Endometrial microvascular endothelial cells (primary cell): ENCODE measurements around the gene DLG2. TPM values are rescaled to one million over a fixed set of nuclear protein-coding genes. Genes with fewer than 3 reads are reported as not detected.
"Not testable (repeated sequence)": the region's sequence is repeated elsewhere in the genome, so short reads cannot be mapped to it uniquely, and the experiment has no call there.

Experiments used
- in situ Hi-C: cut with HindIII; loops from 2 replicates; pipeline ENCODE4 v1.10.0; 2017; ENCODE audit warnings: low sequenced_read_pairs, low pct_unique_long_range_greater_than_20kb; ENCODE audit errors: inconsistent ontology term
- total RNA-seq: library from RNA; depleted of rRNA; stranded (reverse); fragments of >200 nt; gene quantifications from one replicate; pipeline ENCODE4 v1.2.3, GENCODE V29; 2015; ENCODE audit errors: inconsistent ontology term

DLG2 gene
- not detected for total RNA-seq

DNA sequence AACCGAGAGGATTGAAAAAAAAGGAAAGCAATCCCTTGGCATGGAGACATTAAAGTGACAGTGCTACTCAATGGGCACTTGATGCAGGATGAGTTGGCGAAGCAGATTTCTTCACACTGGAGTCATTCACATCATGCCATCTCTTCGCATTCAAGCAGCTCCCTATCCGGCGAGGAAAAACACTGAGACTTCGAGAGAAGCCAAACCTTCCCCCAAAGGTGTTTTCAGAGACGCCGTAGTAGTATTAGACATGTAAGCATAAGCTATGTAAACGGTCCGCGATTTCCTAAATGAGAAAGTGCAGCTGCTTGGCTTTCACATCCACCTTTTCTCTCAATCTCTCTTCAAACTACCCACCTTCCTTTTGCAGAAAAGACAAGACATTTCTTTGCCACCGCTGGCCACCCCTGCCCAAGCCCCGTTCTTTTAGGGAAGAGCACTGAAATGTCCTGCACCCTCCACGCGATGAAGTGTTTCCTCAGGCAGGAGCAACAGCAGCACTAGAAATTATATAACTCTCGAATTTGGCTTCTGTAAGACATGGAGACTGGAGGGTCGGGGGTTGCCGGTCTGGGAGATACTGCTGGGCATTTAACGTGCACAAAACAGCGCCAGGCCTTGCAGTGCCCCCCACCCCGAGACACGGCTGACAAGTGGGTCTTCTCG is at the start of gene DLG2:
TSS of gene DLG2 (minus strand) at position 13 of the 666 bp plus-strand sequence.
- in situ Hi-C loops = no loop called here

DNA sequence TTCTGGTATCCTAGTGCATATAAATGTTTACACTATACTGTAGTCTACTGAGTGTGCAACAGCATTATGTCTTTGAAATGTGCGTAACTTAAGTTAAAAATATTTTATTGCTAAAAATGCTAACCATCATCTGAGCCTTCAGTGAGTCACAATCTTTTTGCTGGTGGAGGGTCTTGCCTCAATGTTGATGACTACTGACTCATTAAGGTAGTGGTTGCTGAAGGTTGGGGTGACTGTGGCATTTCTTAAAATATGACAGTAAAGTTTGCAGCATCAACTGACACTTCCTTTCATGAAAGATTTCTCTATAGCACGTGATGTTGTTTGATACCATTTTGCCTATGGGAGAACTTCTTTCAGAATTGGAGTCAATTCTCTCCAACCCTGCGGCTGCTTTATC is 46.2 kb upstream of the DLG2 start:
- in situ Hi-C loops = no loop called here

DNA sequence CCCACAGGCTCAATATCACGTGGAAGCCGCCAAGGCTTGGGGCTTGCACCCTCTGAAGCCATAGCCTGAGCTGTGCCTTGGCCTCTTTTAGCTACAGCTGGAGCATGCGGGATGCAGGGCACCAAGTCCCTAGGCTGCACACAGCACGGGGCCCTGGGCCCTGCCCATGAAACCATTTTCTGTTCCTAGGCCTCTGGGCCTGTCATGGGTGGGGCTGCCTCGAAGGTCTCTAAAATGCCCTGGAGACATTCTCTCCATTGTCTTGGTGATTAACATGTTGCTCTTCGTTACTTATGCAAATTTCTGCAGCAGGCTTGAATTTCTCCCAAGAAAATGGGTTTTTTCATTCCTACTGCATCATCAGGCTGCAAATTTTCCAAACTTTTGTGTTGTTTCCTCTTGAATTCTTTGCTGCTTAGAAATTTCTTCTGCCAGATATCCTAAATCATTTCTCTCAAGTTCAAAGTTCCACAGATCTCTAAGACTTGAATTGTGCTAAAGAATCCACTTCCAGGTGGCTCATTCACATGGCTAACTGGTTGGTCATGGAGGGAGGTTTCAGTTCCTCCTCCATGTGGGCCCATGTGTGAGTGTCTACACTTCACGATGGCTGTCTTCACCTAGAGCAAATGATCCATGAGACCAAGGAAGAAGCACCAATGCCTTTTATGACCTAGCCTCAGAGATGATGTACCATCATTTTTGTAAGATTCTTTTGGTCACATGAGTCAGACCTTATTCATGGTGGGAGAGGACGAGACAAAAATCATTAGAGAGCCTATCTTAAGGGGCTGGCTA is 45.2 kb upstream of the DLG2 start:
- in situ Hi-C loops = no loop called here

DNA sequence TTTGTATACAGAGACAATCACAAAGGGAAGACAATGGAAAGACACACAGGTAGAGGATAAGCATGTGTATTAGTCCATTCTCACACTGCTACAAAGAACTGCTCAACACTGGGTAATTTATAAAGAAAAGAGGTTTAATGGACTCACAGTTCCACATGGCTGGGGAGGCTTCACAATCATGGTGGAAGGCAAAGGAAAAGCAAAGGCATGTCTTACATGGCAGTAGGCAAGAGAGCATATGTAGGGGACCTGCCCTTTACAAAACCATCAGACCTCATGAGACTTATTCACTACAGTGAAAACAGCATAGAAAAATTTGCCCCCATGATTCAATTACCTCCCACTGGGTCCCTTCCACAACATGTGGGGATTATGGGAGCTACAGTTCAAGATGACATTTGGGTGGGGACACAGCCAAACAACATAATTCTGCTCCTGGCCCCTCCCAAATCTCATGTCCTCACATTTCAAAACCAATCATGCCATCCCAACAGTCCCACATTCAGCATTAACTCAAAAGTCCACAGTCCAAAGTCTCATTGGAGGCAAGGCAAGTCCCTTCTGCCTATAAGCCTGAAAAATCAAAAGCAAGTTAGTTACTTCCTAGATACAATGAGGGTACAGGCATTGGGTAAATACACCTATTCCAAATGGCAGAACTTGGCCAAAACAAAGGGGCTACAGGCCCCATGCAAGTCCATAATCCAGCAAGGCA is 44.0 kb upstream of the DLG2 start:
- in situ Hi-C loops = not testable (repeated sequence)

DNA sequence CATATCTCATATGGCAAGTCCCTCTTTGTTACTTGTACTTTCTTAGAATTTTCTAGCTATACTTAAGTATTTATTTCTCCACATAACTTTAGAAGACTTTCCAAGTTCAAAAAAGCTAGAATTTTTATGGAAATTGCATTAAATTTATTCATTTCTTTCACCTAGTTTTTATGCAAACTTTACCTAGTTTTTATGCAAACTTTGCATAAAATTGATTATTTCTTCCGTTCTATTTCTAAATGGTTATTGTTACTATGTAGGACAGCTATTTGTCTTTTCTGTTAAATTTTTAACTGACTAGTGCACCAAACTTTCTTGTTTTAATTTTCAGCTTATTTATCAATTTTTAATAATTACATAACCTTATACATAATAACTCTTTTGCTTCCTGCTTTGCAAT is 41.0 kb upstream of the DLG2 start:
- in situ Hi-C loops = no loop called here

DNA sequence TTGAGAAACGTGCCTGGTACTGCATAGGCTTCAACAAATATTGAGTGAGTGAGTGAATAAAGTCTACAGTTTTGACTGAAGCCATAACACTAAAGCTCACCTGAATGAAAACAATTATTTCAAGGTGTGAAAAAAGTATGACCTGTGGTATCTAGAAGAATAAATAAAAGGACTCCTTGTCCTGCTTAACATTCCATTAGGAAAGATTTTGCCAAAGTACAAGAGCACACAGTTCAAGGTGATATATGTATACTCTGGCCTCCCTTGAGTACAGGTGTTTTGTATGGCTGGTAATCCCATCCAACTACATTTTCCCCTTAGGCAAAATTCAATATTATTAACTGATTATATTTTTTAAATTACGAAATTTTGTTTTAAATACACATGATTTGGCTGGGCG is 39.5 kb upstream of the DLG2 start:
- in situ Hi-C loops = no loop called here

DNA sequence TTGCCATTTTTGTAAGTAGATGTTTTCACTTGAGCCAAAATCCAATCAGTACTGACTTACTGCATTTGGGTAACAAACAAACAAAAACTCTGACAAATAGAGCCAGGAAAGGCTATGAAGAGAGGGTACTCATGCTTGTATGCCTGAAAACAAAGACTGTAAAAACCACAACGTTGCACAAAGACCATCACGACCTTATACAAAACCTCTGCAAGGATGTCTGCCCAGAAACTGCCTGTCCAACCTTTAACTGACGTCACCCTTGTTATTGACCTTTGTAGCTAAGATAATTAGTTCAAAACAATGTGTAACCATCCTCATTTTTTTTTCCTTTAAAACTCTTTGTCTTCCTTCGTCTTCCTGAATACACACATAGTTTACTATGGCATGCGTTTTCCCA is 38.6 kb upstream of the DLG2 start:
- in situ Hi-C loops = no loop called here

DNA sequence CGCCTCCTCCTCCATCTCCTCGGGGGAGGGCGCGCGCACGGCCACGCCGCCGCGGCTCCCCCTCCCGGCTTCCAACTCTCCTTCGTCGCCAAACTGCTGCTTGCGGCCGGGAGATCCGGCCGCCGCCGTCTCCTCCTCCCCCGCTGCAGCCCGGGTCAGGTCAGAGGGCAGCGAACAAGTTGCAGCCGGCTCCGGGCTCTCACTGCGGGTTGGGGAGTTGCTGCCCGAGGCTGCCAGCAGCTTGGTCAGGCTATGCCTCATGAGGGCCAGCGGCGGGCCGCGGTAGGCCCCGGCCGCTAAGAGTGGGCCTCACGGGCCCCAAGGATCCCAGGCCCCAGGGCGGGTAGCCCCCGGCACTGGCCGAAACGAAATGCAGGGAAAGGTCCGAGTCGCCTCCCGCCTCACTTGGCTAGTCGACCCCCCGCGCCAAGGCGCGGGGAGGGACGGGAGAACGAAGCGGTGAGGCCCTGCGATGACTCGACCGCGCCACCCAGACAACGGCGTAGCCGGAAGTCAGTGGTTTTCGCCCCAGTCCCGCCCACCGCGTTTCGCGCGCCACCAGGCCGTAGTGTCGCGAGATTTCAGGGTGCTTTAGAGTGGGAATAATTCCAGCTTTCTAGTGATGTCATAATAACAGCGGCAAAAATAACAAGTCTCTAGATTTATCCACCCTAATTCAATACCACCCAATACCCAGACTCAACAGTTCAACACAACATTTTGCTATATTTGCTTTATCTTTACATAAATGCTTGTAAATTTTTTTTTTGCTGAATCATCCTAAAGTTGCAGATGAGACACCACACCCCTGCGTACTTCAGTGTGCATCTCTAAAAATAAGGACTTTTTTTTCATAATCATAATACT is 37.7 kb upstream of the DLG2 start, which contains the start of gene CREBZF:
TSS of gene CREBZF (minus strand) at position 515 of the 867 bp plus-strand sequence. CDS start at position 261, 254 bp downstream.
- in situ Hi-C loops = no loop called here

DNA sequence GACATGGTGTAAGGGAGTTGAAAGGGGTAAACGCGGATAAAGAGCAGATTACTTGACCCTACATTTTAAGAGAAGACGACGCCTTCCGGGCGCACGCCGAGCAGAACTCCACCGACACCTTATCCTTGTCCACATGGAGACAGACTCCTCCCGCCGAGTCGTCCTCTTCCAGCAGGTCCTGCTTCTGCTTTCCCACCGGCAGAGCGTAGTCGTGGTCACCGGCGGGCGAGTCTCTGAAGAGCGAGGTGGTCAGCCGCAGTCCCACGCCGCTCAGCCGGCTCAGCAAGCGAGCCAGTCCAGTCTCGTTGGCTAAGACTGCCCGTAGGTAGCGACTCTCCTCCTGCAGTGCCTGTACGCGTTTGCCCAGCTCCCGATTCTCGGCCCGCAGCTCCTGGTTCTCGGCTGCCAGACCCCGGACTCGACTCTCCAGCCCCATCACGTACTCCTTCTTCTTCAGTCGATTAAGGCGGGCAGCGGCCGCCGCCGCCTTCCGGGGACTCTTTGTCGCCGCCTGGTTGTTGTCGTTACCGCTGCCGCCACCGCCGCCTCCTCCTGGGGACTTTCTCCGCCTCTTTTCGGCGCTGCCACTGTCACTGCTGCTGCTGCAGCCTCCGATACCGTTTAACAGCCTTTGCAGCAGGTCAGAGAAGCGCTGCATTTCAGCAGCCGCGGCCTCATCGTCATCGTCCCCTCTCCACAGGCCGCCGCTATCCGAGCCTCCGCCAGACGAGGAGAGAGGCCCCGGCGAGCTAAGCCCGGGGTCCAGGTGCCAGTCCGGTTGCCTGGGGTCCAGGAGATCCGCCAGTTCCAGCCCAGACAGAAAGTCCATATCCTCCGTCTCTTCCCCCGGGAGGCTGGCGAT is 36.8 kb upstream of the DLG2 start:
- in situ Hi-C loops = no loop called here

DNA sequence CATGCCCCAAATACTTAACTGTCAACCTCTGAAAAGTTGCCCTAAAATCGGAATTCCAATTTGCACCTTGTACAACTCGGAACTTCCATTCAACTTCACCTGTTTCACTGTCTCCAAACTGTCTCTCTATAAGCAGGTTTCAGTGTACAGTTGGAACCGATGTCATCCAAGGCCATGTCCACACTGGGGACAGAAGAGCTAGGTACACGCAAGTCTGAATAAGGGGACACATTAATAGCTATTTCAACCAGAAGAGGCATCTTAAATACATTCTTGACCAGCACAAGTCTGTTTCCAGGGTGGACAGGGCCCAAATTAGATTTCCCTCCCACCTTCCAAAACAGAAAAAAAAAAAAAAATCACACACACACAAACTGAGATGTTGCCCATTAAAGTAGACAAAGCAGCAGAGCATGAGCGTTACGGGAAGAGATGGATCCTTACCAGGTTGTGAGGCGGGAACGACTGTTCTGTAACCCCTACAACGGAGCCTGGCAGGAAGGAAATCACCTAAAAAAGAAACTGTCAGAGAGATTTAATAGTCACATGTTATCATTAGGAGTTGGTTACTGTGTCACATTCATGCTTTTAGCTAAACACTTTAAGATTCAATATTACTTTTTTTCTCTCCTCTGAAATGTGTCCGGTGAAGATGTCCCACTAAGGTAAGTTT is 36.1 kb upstream of the DLG2 start:
- in situ Hi-C loops = no loop called here

DNA sequence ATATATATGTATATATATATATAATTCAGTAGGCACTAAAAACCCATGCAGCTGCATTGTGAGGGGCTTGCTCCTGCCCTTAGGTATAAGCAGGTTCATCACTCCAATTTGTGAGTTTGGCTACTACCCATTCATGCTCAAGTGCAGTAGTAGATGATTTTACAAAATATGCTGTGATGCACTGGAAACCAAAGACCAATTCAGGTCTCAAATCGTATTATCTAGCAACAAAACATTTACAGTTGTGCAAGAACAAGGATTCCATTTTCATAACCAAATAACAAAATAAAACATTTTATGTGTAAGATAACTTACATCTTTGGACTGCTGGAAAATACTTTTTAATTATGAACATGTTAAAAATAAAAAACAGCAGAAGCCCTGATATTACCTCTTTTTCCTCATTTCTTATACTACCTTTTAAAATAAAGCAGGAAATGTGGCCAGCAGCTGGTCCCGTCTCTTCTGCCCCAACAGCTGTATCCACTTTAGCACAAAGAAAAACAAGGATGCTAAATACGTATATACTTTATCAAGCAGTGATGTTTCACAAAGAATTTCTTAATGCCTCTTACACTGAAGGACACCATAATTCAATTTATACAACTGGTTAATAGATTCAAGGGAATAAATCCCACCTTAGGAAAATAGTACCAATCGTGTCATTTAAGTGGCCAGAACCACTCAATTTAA is 35.0 kb upstream of the DLG2 start:
- in situ Hi-C loops = no loop called here

DNA sequence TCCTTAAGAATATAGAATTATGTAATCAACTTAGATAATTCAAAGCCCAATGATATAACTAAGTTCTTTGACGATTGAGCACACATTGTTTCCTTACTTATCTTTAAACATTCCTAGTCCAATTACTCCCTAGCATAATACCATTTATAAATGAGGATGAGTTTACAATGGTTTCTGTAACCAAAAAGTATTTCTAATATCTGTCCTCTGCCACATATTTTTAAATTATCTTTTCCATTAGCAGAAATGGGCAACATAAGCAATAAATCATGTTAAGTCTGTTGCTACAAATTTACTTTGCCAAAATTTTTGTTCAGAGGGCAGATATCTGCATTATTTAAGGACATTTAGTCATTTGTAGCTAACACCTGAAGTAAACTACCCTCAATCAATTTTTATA is 31.0 kb upstream of the DLG2 start:
- in situ Hi-C loops = no loop called here

DNA sequence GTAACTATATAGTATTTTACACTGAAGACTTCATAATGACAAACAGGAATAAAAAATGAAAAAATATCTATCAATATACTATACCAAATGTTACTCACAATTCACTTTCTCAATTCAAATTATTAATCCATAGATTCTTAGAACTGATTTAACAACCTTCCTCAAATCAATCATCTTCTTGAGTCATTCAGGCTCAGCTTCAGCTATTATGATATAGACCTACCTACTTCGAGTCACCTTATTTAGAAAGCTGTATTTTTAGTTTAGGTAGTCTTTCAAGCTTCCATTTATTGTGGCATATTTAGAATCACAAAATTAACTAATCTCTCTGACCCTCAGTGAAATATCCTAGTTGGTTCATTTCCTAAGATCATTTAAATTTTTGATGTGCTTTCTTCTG is 29.6 kb upstream of the DLG2 start:
- in situ Hi-C loops = no loop called here

DNA sequence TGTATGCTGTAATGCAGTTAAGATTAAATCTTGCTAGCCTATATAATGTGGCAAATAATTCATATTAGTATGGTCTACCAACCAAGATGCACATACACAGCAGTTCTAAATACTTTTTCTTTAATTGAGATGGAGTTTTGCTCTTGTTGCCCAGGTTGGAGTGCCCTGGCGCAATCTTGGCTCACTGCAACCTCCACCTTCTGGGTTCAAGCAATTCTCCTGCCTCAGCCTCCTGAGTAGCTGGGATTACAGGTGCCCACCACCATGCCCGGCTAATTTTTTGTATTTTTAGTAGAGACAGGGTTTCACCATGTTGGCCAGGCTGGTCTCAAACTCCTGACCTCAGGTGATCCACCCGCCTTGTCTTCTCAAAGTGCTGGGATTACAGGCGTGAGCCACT is 27.2 kb upstream of the DLG2 start:
- in situ Hi-C loops = not testable (repeated sequence)

DNA sequence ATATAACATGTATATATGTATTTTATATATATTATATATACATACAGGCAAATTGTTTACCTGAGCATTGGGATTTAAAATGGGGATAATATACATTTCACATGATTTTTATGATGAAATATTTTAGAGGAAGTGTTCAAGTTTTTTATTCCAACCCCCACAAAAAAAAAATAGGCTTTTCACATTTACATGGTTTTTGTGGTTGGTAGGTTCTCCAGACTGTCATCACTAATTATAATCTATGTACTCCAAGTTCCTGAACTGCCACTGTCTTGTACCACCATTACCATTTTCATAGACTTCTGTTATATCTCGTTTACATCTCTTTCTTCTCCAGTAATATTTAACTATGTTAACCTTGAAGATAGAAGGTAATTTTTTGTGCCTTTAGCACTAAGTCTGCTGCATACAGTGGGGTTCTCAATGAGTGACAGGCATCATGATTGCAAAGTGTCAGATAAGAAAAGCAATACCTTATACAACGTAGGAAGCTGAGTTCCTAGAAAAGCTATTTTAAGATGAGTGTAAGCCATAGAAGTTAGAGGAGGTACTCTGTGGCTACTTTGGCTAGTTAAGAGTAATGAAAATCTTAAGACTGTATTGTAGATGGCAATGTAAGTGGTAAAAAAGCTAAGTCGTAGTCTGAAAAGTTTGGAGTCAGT is 25.8 kb upstream of the DLG2 start:
- in situ Hi-C loops = no loop called here

DNA sequence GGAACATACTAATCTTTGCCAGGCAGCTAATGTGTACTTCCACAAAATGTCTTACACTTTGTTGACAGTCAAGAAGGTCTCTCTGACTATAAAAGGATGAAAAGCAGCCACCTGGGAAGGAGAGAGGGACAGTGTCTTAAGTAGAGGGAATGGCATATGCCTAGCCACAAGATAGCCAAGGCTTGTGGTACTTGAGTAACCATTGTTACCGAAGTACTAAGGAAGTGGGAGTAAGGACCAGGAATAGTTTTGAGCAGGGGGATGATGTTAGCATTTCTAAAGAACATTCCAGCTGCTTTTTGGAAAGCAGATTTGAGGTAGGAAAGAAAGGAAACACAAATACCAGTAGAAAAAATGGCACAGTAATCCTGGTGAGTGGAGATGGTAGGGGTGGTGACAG is 24.0 kb upstream of the DLG2 start:
- in situ Hi-C loops = no loop called here
